HL-60/S4 (cell line): Measurements from ENCODE around the gene MYOCOS.
"Not testable (repeated sequence)": the region's sequence is repeated elsewhere in the genome, so short reads cannot be mapped to it uniquely, and the experiment has no call there.

Experiments
- in situ Hi-C: fragments of 300-500 bp; cut with MboI; formaldehyde crosslinking; loops from 2 replicates; pipeline ENCODE4 v1.14.3; 2022; ENCODE audit warnings: low sequenced_read_pairs

MYOCOS gene

DNA sequence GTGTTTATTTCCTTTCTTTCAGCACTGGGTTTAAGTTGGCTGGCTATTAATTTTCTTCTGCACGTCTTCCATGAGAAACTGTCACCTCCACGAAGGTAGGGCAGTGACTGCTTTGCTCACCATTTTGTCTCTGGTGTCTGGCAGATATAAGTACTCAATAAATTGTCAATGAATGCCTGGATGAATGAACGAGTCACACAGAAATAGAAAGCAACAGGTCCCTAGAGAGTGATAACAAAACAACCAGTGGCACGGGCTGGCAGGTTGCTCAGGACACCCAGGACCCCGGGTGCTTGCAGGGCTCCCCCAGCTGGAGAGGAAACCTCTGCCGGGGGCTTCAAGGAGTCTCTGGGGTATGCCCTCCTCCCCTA lies 33.7 kb downstream of the MYOCOS start:
- in situ Hi-C loops, result no loop called here

DNA sequence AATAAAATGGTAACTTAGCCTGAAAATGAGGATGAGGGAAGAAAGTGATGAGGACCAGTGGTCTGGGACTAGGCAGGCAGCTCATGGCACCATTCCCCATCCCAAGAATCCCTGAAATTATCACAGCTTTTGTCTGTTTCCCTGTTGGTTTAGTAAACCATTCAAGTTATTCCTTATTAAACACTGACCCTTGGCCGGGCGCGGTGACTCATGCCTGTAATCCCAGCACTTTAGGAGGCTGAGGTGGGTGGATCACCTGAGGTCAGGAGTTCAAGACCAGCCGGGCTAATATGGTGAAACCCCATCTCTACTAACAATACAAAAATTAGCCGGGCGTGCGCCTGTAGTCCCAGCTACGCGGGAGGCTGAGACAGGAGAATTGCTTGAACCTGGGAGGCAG lies 34.2 kb downstream of the MYOCOS start:
- in situ Hi-C loops, result not testable (repeated sequence)

DNA sequence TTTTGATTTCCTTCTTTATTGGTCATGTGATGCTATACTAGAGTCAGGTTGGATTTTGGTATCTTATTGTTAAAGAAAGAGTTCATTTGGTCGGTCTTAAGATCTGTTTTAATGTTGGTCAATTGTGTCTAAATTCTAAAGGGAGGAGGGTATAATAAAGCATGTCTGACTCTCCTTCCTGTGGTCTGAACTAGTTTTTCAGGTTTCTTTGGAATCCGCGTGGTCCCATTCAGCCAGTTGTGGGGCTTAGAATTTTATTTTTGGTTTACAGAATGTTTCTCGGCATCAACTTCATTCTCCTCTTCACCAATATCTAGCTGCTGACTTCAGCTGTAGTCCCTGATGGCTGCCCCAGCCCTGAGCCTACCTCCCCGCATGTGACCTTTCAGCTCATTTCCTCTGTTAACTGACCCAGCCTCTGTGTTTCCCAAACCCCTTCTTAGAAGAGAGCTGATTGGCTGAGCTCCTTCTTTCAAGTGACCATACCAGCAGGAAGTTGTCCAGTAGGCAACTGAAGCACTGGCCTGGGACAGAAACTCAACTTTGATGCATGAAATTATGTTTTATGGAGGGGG lies 39.1 kb downstream of the MYOCOS start:
- in situ Hi-C loops, result no loop called here

DNA sequence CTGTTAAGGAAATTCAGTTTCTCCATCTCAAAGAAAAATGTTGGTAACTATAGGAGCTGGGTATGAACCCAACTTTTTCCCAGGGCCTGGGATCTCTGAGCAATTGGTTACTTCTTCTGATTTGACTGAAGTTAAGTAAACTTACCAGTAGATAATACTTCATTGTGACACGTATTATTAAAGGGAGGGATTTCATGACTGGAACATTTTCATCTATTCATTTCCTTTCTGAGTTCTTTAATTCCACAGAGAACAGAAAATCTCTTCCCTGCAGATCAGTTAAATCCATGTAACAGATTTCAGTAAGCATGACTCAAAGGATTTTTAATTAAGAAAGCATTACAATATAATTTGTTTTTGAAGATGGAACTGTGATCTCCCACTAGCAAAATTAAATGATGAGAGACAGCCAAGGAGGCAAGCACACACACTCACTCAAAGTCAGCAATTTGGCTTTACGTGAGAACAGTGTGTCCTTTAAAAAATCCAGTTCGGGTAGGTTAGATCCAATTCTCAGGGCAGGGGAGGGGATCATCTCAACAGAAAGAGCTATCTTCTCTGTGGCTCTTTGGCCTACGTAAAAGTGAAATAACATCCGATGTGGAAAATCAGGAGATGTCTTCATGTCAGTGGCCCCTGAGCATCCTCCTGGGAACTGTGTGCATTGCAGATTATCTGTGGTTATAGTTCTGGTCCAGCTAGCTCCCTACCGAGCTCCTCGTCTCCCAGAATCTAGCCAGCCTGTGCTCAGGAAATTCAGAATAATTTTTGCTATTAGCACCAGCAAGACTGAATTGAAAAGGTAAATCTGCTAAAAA lies 41.2 kb downstream of the MYOCOS start:
- in situ Hi-C loops, result no loop called here

DNA sequence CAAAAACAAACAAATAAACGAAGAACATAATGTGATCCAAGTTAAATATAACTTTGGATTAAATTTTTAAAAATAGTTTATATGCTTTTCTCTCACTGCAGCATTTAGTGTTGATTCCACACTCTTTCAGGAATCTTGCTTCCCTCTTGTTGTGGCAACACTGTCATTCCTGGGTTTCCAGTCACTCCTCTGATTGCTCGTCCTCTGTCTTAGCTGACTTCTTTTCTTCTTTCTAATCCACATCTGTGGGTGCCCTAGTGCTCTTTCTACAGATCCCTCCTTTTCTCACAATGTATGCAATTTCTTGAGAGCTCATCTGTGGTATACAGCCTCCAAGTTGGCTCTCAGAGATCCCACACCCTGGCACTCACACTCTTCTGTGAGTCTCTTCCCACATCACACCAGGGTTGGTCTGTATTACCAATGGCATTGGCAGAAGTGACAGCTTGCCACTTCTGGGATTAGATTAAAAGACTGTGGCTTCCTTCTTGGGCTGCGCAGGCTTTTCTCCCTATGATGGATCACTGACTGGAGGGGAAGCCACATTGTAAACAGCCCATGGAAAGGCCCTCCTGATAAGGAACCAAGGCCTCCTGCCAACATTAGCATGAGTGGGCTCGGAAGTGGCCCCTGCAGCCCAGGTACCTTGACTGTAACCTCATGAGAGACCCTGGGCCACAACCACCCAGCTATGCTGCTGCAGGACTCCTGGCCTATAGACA lies 42.0 kb downstream of the MYOCOS start:
- in situ Hi-C loops, result no loop called here

DNA sequence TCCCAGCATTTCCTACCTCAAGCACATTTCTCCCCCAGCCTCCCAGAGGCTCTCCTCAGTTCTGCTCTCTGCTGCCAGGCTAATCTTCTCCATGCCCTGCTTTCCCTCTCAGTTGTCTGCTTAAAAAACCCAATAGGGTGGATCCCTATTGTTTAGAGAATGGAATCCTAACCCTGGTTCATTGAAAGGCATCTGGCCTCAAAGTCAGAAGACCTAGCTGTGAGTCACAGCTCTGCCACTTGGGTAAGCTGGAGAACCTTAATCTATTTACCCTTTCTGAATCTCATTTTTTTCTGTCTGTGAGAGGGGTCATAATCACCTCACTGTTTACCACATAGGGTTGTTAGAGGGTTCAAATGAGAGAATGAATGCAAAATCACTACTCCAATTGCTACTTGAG lies 42.9 kb downstream of the MYOCOS start:
- in situ Hi-C loops, result no loop called here

DNA sequence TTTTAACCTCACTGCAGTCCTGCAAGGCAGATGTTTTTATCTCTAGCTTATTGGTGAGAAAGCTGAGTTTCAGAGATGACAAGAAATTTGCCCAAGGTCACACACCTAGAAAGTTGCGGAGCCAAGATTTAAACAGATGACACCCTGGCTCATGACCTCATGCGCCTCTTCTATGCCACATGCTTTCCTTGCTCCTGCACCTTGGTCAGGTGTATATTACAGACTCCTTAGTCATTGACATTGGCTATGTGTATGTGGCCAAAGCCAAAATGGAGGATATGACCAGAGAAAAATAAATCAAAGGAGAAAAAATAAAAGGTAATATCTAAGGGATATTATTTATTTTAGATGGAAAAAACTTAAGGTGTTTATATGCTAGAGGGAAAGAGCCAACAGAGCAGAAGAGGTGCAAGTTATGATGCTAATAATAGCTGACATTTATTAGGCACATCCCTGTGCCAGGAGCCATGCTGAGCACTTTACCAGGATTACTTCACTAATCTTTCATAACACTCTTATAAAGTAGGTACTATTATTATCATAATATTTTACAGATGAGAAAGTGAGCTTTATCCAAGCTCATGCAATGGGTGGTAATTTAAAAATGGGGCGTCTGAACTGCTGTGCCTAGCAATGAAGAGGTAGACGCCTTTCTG lies 44.2 kb downstream of the MYOCOS start:
- in situ Hi-C loops, result no loop called here

- in situ Hi-C loops, result no loop called here
Measured at GRCh38 chr1:171668372-171668771, 46.3 kb downstream of the MYOCOS start.

DNA sequence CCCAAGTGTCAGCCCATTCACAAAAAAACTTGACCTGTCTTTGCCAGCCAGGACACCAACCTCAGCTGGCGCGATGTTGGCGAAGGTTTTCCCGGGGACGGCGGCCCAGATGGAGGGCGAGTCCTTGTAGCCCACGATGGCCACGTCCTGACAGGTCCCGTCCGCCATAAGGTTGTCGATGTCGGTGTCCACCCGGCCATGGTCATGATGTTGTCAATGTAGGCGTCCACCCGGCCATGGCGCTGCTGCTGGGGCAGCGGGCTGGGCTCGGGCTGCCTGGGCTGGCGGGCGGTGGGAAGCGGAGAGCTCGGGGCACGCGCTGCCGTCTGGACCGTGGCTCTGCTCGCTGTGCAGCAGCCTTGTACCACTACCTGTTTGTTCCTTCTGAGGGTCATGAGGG lies 48.7 kb downstream of the MYOCOS start:
- in situ Hi-C loops, result no loop called here

DNA sequence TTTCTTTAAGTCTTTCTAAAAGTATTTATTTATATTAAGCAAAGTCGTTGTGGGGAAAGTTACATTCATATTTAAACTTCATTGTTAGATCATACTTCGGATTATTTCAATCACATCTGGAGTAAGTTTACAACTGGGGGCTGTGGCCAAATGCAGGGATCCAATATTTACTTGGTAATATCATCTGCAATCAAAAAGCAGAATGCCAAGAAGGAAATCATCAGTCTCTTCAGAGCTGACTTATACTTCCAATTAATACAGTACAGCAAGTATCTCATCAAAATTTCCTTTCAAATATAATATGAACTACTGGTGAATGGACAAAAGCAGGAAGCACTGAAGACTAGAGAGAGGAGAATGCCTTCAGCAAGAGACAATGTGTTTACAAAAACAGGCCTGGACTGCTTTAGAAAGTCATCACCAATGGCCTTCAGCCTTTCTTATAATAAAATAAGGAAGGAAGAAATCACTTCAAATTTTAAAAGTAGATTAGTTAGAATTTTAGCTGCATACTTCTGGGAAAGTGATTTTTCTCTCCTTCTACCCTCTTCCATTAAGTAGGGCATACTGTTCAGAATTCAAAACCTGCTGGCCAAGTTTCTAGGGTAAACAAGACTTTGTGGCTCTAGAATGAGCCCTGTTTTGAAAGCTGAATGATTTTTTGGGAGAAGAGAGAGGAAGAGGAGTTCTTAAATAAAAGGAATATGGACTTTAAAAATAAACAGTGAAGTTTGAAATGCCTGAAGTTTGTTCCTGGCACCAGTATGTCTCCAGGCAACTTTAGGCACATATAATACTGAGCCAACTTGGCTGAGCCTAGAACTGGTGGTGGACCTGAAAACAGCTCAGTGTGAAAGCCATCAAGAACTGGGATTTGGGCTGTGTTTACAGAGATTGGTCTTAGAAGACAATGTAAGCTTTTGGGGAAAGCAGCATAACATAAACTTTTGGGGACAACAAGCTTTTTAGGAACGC lies 52.7 kb downstream of the MYOCOS start:
- in situ Hi-C loops, result no loop called here
